Fibroblast of pulmonary artery (primary cell): ENCODE results near the gene EPSTI1.
"Not testable (repeated sequence)": the region's sequence is repeated elsewhere in the genome, so short reads cannot be mapped to it uniquely, and the experiment has no call there.

Experiments
- DNase-seq: peaks from one replicate; pipeline ENCODE4 v3.0.0-alpha.2; 2010; ENCODE audit warnings: low read depth
- H3K4me3 ChIP-seq: replicated peaks from 2 replicates; pipeline ENCODE4 v1.5.1; 2011; ENCODE audit warnings: low read depth, mild to moderate bottlenecking, control low read depth, low read length, moderate library complexity
- TF ChIP-seq, protein P1 (sequence below): IDR thresholded peaks from 2 replicates; pipeline ENCODE4 v1.5.1; 2011; ENCODE audit warnings: mild to moderate bottlenecking, control low read depth, low read length, inconsistent platforms; ENCODE audit errors: missing control alignments

The EPSTI1 gene, protein sequence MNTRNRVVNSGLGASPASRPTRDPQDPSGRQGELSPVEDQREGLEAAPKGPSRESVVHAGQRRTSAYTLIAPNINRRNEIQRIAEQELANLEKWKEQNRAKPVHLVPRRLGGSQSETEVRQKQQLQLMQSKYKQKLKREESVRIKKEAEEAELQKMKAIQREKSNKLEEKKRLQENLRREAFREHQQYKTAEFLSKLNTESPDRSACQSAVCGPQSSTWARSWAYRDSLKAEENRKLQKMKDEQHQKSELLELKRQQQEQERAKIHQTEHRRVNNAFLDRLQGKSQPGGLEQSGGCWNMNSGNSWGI

DNA sequence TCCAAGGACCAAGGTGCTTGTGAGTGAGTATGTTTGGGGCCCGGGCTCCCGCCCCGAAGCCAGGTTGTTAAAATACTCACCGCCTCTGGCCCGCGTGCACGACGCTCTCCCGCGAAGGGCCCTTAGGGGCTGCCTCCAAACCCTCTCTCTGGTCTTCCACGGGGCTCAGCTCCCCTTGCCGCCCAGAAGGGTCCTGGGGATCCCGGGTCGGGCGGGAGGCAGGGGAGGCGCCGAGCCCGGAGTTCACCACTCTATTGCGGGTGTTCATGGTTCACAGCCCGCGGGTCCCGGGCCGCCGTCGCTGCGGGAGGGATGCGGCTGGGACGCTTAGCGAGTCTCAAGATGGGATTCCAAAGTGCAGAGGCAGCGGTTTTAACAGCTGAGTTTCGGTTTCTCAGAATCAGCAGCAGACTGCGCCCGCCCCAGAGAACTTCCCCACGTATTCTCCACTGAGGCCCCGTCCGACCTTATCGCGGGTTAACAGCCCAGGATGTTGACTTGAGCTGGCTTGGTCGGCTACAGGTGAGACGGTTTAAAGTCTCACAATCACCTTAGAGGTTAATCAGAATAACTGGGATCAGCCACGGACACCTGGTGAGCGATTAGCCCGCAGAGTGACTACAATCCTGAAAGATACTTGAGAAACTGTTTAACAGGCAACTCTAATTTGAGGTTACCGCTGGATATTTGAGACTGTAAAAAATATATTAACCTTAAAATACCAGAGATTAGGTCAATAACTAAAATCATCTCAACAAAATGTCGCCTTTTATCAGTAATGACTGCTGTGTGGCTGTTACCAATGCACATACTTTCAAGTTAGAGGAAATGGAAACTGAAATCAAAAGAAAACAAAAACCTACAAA is at the start of gene EPSTI1:
EPSTI1 (minus strand) TSS at position 344 of the 866 bp plus-strand sequence; CDS start at position 268, 76 bp downstream.
- TF ChIP-seq, protein P1, sequence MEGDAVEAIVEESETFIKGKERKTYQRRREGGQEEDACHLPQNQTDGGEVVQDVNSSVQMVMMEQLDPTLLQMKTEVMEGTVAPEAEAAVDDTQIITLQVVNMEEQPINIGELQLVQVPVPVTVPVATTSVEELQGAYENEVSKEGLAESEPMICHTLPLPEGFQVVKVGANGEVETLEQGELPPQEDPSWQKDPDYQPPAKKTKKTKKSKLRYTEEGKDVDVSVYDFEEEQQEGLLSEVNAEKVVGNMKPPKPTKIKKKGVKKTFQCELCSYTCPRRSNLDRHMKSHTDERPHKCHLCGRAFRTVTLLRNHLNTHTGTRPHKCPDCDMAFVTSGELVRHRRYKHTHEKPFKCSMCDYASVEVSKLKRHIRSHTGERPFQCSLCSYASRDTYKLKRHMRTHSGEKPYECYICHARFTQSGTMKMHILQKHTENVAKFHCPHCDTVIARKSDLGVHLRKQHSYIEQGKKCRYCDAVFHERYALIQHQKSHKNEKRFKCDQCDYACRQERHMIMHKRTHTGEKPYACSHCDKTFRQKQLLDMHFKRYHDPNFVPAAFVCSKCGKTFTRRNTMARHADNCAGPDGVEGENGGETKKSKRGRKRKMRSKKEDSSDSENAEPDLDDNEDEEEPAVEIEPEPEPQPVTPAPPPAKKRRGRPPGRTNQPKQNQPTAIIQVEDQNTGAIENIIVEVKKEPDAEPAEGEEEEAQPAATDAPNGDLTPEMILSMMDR, result no peak
- DNase-seq, result peak; percentile 71
- H3K4me3 ChIP-seq, result peak within 1 kb of the TSS; percentile 60

DNA sequence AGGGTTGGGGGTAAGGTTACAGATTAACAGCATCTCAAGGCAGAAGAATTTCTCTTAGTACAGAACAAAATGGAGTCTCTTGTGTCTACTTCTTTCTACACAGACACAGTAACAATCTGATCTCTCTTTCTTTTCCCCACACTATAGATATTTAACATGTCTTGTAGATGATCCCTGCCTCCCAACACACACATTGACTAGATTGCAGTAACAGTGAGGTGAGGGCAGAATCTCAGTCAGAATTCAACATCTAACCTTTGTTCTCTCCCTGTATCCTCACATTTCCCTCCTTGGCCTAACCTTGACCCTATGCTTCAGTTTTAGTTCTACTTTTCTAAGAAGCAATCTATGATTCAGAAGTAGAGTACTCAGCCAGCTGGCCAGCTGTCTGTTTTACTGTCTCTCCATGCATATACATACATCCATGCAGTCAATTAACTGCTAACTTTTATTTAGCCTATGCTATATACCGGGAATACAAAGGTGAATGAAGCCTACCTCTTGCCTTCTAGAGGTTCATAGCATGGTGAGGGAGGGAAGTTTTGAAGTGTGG is 49.4 kb upstream of the EPSTI1 start:
- no peak overlapping the region for H3K4me3 ChIP-seq
- TF ChIP-seq, protein P1, result no peak
- DNase-seq, result no peak

DNA sequence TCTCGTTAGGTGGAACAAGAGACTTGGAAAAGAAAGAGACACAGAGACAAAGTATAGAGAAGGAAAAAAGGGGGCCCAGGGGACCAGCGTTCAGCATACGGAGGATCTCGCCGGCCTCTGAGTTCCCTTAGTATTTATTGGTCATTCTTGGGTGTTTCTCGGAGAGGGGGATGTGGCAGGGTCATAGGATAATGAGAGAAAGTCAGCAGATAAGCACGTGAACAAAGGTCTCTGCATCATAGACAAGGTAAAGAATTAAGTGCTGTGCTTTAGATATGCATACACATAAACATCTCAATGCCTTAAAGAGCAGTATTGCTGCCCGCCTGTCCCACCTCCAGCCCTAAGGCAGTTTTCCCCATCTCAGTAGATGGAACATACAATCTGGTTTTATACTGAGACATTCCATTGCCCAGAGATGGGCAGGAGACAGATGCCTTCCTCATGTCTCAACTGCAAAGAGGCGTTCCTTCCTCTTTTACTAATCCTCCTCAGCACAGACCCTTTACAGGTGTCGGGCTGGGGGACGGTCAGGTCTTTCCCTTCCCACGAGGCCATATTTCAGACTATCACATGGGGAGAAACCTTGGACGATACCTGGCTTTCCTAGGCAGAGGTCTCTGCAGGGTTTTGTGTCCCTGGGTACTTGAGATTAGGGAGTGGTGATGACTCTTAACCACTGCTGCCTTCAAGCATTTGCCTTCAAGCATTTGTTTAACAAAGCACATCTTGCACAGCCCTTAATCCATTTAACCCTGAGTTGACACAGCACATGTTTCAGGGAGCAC is 48.7 kb upstream of the EPSTI1 start:
- H3K4me3 ChIP-seq, result not testable (repeated sequence)

DNA sequence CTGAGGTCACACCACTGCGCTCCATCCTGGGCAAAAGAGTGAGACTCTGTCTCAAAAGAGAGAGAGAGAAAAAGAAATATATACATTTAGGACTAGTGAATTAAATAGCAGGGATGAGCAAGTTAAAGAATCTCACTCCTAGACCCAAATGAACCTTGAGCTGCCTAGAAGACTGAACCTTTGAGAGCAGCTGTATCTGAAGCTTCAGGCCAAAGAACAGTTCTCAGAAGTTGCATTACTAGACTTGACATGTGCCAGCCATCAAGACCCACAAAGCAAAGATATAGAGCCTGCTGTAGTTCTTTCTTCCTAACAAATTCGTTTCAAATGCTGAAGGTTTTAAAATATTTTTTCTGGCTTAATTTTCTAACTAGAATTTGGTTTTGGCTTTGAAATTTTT is 47.9 kb upstream of the EPSTI1 start:
- TF ChIP-seq, protein P1, result no peak

More for the DNA sequence above, 48.7 kb upstream of the EPSTI1 start:
- not testable (repeated sequence) for DNase-seq

DNA sequence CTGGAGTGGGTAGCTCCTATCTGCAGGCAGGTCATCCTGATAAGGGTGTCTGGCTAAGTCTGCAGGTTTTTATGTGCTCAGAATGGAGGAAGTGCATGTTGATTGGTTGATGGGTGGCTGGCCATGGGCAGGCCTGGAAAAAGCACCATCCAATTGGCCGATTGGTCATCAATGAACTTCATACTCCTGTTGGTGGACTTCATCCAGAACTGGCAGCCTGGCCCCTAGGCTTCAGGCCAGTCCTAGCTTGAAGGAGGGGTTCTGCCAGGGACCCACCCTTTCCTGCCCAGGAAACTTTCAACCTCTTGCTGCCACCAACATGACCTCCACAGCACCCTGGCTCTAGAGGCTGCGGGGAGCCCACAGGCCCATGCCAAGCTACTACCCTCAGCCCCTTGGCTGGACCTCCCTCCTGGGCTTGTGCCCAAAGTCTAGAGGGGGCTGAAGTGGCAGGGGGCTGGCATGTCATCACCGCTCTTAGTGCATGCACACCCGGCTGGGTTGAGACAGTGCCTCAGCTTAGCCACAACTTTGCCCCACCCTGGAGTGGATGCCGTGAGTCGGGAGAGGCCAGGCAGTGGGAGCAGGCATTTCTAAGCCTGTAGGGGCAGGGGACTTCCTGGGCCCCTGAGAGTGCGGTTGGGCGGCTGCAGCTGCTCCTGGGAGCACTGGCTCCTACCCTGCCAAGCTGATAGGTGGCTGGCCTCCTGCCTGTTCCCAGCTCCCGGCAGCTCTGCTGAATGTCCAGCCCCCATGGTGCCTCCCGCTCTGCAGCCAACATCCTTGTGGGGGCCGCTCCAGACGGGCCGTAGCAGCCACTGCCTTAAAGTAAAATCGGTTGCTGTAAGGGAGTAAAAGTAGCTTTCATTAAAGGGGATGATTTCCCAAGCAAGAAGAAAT is 44.6 kb upstream of the EPSTI1 start:
- TF ChIP-seq, protein P1, result no peak
- peak; percentile 71 for DNase-seq
- H3K4me3 ChIP-seq, result no peak overlapping the region

More for the DNA sequence above, 47.9 kb upstream of the EPSTI1 start:
- no peak for DNase-seq
- no peak overlapping the region for H3K4me3 ChIP-seq

DNA sequence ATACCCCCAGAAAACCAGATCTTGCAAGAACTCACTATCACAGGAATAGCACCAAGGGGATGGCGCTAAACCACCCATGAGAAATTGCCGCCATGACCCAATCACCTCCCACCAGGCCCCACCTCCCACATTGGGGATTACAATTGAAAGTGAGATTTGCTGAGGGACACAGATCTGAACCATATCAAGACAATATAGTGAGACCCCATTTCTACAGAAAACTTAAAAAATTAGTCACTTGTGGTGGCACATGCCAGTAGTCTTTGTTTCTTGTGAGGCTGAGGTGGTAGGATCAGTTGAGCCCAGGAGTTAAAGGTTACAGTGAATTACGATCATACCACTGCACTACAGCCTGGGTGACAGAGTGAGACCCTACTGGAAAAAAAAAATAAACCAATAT is 41.0 kb upstream of the EPSTI1 start:
- TF ChIP-seq, protein P1, result no peak

More for the DNA sequence above, 41.0 kb upstream of the EPSTI1 start:
- H3K4me3 ChIP-seq, result no peak overlapping the region
- DNase-seq, result no peak
